ENCODE results near the gene TET3. TPM values are rescaled to one million over a fixed set of nuclear protein-coding genes. Genes with fewer than 3 reads are reported as not detected.

TET3 gene
- total RNA-seq, 1 experiment from 2014 or later, result 6.1 TPM

- H3K79me2 ChIP-seq (ENCODE audit: low read length), result peaks cover 84% of the 10 kb centered on the region
- ATAC-seq, result peak; percentile 88
These were observed 18.1 kb downstream of the TET3 start for GRCh38 chr2:74002505-74003421.

GRCh38 chr2:74003494-74004211, 18.9 kb downstream of the TET3 start:
- Histone ChIP-seq H3K79me2 (ENCODE audit: low read length) (peaks cover 75% of the 10 kb centered on the region), H3K4me3 (ENCODE audit: low read length) (no peak overlapping the region), H3K9me2 (replicated peaks; ENCODE audit: low read length) (no peaks in the 10 kb centered on the region), H3K4me1 (ENCODE audit: insufficient read depth, low read length) (peaks cover 38% of the 10 kb centered on the region), H2AFZ (ENCODE audit: low read length) (no peak overlapping the region), H3K9ac (ENCODE audit: low read length) (no peak overlapping the region), H3K27ac (ENCODE audit: low read length) (no peak overlapping the region), H4K20me1 (ENCODE audit: low read length) (peaks cover 42% of the 10 kb centered on the region), H3K4me2 (ENCODE audit: low read length) (peak overlapping the region; percentile 98), H3K9me3 (ENCODE audit: low read length) (no peaks in the 10 kb centered on the region), H3K27me3 (ENCODE audit: low read length) (no peaks in the 10 kb centered on the region), H3F3A (ENCODE audit: low read length, unreplicated experiment) (no peaks in the 10 kb centered on the region), H3K36me3 (ENCODE audit: low read depth, low read length) (no peaks in the 10 kb centered on the region)
- intact Hi-C loops (cut with micrococcal nuclease), result no loop called here
- no TSS peak for BruUV-seq (replicated peaks)
- peak; percentile 41 for DNase-seq
- POLR2A ChIA-PET (ENCODE audit: unreplicated experiment), result no interaction called here
- no peak for ATAC-seq
- CTCF ChIA-PET, result no interaction called here
- TF ChIP-seq CTCF (conservative IDR thresholded peaks at IDR 0.05; ENCODE audit: low read depth, low read length) (no peak), EZH2phosphoT487 (IDR thresholded peaks at IDR 0.05; ENCODE audit: borderline replicate concordance, low read length) (no peak), EZH2 (IDR thresholded peaks at IDR 0.05; ENCODE audit: low read length, unreplicated experiment) (no peak)

More at GRCh38 chr2:74002505-74003421, 18.1 kb downstream of the TET3 start:
- H3K9me2 ChIP-seq (replicated peaks; ENCODE audit: low read length), result no peaks in the 10 kb centered on the region
- no peaks in the 10 kb centered on the region for H3K9me3 ChIP-seq (ENCODE audit: low read length)
- peak overlapping the region; percentile 98 for H3K4me2 ChIP-seq (ENCODE audit: low read length)
- intact Hi-C loops (cut with micrococcal nuclease), result no loop called here
- H3K36me3 ChIP-seq (ENCODE audit: low read depth, low read length), result no peaks in the 10 kb centered on the region
- peaks cover 38% of the 10 kb centered on the region for H3K4me1 ChIP-seq (ENCODE audit: insufficient read depth, low read length)
- peaks cover 49% of the 10 kb centered on the region for H4K20me1 ChIP-seq (ENCODE audit: low read length)
- H3F3A ChIP-seq (ENCODE audit: low read length, unreplicated experiment), result no peaks in the 10 kb centered on the region
- CTCF ChIA-PET, result interaction anchor here (0.6 kb wide), 2 partner anchors 179 to 322 kb away, joined by 3 to 4 read pairs; no protein-coding TSS in a partner anchor
- DNase-seq, result peak; percentile 84
- no peak for TF ChIP-seq EZH2 (IDR thresholded peaks at IDR 0.05; ENCODE audit: low read length, unreplicated experiment)
- TF ChIP-seq CTCF (conservative IDR thresholded peaks at IDR 0.05; ENCODE audit: low read depth, low read length), result no peak
- no peak for TF ChIP-seq EZH2phosphoT487 (IDR thresholded peaks at IDR 0.05; ENCODE audit: borderline replicate concordance, low read length)
- POLR2A ChIA-PET (ENCODE audit: unreplicated experiment), result no interaction called here
- BruUV-seq (replicated peaks), result no TSS peak
- peak overlapping the region; percentile 69 for H3K4me3 ChIP-seq (ENCODE audit: low read length)
- H3K27me3 ChIP-seq (ENCODE audit: low read length), result no peaks in the 10 kb centered on the region
- no peak overlapping the region for H2AFZ ChIP-seq (ENCODE audit: low read length)
- H3K9ac ChIP-seq (ENCODE audit: low read length), result 0 out of 2 replicates have a peak overlapping the region, but pooled peaks have one; percentile 16
- H3K27ac ChIP-seq (ENCODE audit: low read length), result no peak overlapping the region
